OCI-LY1 (cell line): ENCODE results near the gene NFILZ.

ENCODE experiments used
- EZH2 ChIP-seq: fragments of 200-600 bp; sonication (generic), shearing (Covaris generic); IDR thresholded peaks from 2 replicates; pipeline ENCODE4 v1.8.0; 2017; ENCODE audit warnings: borderline replicate concordance, mixed run types, mild to moderate bottlenecking, antibody characterized with exemption, low read length, moderate library complexity, mixed read lengths
- TF ChIP-seq, protein P1 (sequence below): fragments of 200-600 bp; sonication (generic), shearing (Covaris generic); IDR thresholded peaks from 2 replicates; pipeline ENCODE4 v1.5.1; 2017; ENCODE audit warnings: mild to moderate bottlenecking, antibody characterized with exemption, low read length, moderate library complexity, mixed read lengths

DNA sequence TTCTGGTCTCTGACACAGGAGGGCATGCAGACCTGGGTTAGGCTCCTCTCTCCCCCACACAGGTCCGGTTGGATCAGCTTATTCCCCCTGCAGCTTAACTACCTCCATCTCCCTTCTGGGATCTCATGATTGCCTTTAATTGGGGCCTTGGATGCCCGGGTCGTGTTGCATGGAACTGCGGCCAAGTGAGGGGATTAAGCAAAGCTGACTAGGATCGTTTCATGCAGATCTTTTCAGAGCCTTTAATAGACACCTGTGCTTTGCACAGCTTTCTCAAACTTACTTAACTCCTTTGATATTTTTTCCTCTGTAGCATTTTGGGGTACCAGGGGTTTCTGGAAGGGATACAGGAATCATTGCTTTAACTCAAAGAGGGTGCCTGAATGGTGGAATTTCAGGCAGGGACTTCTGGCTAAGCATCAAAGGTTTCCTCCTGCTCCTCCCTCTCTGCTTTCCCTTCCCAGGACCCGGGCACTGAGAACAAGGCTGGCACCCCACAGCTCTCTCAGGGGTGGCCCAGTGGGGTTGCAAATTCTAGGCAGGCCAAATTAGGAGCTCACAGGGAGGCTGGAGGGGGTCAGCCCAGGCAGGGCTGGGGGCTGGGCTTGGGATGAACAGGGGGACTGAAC is 477 bp downstream of the NFILZ start:
- TF ChIP-seq EZH2 = no peak
- TF ChIP-seq, protein P1, sequence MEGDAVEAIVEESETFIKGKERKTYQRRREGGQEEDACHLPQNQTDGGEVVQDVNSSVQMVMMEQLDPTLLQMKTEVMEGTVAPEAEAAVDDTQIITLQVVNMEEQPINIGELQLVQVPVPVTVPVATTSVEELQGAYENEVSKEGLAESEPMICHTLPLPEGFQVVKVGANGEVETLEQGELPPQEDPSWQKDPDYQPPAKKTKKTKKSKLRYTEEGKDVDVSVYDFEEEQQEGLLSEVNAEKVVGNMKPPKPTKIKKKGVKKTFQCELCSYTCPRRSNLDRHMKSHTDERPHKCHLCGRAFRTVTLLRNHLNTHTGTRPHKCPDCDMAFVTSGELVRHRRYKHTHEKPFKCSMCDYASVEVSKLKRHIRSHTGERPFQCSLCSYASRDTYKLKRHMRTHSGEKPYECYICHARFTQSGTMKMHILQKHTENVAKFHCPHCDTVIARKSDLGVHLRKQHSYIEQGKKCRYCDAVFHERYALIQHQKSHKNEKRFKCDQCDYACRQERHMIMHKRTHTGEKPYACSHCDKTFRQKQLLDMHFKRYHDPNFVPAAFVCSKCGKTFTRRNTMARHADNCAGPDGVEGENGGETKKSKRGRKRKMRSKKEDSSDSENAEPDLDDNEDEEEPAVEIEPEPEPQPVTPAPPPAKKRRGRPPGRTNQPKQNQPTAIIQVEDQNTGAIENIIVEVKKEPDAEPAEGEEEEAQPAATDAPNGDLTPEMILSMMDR = no peak
